Measurements from ENCODE around the gene SLC46A2. TPM values are rescaled to one million over a fixed set of nuclear protein-coding genes. Genes with fewer than 3 reads are reported as not detected.

The SLC46A2 gene, protein sequence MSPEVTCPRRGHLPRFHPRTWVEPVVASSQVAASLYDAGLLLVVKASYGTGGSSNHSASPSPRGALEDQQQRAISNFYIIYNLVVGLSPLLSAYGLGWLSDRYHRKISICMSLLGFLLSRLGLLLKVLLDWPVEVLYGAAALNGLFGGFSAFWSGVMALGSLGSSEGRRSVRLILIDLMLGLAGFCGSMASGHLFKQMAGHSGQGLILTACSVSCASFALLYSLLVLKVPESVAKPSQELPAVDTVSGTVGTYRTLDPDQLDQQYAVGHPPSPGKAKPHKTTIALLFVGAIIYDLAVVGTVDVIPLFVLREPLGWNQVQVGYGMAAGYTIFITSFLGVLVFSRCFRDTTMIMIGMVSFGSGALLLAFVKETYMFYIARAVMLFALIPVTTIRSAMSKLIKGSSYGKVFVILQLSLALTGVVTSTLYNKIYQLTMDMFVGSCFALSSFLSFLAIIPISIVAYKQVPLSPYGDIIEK
- total RNA-seq: not detected

DNA sequence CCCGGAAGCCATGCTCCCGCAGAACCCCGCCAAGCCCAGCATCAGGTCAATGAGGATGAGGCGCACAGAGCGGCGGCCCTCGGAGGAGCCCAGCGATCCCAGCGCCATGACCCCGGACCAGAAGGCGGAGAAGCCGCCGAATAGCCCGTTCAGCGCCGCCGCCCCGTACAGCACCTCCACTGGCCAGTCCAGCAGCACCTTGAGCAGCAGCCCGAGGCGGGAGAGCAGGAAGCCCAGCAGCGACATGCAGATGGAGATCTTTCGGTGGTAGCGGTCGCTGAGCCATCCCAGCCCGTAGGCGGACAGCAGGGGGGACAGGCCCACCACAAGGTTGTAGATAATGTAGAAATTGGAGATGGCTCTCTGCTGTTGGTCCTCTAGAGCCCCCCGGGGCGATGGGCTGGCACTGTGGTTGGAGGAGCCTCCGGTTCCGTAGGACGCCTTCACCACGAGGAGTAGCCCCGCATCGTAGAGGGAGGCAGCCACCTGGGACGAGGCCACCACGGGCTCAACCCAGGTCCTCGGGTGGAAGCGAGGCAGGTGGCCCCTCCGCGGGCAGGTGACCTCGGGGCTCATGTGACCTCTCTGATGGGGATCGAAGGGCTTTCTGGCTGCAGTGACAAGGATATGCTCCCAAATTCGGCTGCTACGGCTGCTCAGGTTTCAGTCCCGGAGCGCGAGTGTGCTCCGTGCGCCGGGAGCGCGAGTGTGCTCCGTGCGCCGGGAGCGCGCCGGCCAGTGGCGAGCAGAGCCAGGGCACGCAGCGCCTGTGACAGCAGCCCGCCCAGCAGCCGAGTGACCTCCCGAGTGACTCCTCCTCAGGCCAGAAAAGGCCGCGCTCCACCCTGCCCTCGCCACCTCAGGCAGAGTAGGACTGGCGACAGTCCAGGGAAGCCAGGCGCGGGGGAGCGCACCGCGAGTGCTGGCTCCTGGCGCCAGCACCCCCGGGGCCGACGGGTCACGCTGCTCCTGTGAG, at the start of gene SLC46A2:
Gene SLC46A2 (minus strand): TSS at position 771 of the 976 bp plus-strand sequence. CDS start 195 bp downstream, at position 576.
- Histone ChIP-seq H3K4me1 (peaks cover 12% of the 10 kb centered on the region), H3K9me3 (no peaks in the 10 kb centered on the region), H3K27me3 (no peaks in the 10 kb centered on the region), H3K36me3 (no peaks in the 10 kb centered on the region), H3K4me3 (peak within 1 kb of the TSS; percentile 22 to 33), H3K27ac (no peak within 1 kb of the TSS)
- intact Hi-C loops (cut with DNase I): no loop called here
- DNase-seq (ENCODE audit: extremely low spot score in 2 of 2): no peak
- no peak for TF ChIP-seq POLR2AphosphoS5 (IDR thresholded peaks at IDR 0.05; ENCODE audit: insufficient read depth in 1 of 2, low read depth in 1 of 2)
- no peak for TF ChIP-seq POLR2A (IDR thresholded peaks at IDR 0.05)
- TF ChIP-seq, protein P1, sequence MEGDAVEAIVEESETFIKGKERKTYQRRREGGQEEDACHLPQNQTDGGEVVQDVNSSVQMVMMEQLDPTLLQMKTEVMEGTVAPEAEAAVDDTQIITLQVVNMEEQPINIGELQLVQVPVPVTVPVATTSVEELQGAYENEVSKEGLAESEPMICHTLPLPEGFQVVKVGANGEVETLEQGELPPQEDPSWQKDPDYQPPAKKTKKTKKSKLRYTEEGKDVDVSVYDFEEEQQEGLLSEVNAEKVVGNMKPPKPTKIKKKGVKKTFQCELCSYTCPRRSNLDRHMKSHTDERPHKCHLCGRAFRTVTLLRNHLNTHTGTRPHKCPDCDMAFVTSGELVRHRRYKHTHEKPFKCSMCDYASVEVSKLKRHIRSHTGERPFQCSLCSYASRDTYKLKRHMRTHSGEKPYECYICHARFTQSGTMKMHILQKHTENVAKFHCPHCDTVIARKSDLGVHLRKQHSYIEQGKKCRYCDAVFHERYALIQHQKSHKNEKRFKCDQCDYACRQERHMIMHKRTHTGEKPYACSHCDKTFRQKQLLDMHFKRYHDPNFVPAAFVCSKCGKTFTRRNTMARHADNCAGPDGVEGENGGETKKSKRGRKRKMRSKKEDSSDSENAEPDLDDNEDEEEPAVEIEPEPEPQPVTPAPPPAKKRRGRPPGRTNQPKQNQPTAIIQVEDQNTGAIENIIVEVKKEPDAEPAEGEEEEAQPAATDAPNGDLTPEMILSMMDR (IDR thresholded peaks at IDR 0.05): no peak

DNA sequence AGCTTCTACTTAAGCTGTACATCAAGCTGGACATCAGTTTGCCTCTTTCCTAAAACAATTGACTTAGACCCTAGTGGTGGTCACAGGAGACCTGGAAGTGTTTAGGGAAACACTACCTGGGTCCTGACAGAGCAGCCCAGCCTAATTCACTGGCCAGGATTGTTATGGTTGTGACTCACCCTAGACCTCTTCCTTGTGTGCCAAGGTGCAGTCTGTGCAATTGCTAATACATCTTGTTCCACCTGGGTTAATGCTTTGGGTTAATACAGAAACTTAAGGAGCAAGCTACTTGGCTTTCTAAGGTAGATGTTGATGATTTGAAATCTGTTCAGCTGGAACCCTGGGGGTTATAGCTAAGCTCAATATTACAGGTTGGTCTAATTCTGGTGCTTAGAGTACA, 48.7 kb upstream of the SLC46A2 start:
- Histone ChIP-seq H3K4me1 (no peaks in the 10 kb centered on the region), H3K27me3 (no peaks in the 10 kb centered on the region), H3K4me3 (no peak overlapping the region), H3K9me3 (no peaks in the 10 kb centered on the region), H3K27ac (no peak overlapping the region), H3K36me3 (no peaks in the 10 kb centered on the region)
- no peak for DNase-seq (ENCODE audit: extremely low spot score in 2 of 2)
- TF ChIP-seq, protein P1 (IDR thresholded peaks at IDR 0.05): no peak
- TF ChIP-seq POLR2AphosphoS5 (IDR thresholded peaks at IDR 0.05; ENCODE audit: insufficient read depth in 1 of 2, low read depth in 1 of 2): no peak
- intact Hi-C loops (cut with DNase I): no loop called here

DNA sequence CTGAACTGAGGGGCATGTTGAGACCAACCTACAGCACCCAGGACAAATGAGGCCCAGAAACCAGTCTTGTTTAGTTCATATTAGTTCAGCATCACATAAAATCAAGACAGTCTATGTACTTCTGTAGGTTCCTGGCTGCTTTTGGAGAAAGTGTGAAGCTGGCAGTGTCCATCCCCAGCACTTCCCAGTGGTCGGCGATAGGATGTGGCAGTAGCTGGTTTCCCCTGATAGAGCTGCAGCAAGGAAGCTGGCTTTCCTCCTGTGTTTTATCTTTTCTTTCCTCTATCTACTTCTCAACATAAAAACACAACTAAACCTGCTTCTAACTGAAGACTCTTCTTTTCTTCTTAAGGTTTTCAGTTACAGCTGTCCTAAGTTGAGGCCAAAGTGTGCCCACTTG, 43.0 kb upstream of the SLC46A2 start:
- Histone ChIP-seq H3K27me3 (no peaks in the 10 kb centered on the region), H3K4me3 (no peak overlapping the region), H3K27ac (no peak overlapping the region), H3K4me1 (no peaks in the 10 kb centered on the region), H3K36me3 (no peaks in the 10 kb centered on the region), H3K9me3 (no peaks in the 10 kb centered on the region)
- no peak for DNase-seq (ENCODE audit: extremely low spot score in 2 of 2)
- intact Hi-C loops (cut with DNase I): no loop called here
- no peak for TF ChIP-seq POLR2AphosphoS5 (IDR thresholded peaks at IDR 0.05; ENCODE audit: insufficient read depth in 1 of 2, low read depth in 1 of 2)
- TF ChIP-seq, protein P1 (IDR thresholded peaks at IDR 0.05): no peak
- no peak for TF ChIP-seq POLR2A (IDR thresholded peaks at IDR 0.05)

DNA sequence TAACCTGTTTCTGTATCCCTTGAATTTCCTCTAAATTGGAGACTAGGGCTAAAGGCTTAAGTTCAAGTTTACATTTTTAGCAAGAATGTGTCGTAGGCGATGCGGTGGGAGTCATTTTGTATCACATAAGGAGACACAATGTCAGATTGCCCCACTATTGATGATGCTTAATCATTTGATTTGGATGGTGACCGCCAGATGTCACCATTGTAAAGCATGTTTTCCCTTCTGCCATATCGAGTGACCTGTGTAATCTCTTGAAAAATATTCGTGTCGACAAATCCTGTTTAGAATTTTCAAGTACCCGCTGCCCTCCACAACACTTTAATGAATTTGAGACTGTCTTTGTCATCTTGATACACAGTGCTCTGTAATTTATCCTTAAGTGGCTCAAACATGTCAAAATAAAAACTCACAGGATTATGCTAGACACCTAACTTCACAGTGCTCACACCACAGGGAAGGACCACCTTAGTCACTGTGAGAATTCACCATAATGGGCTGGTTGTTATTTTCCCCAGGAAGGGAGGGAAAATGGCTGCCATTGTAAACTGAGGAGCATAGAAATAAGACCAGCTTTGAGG, 34.5 kb upstream of the SLC46A2 start:
- Histone ChIP-seq H3K4me1 (no peaks in the 10 kb centered on the region), H3K9me3 (no peaks in the 10 kb centered on the region), H3K4me3 (no peak overlapping the region), H3K27ac (no peak overlapping the region), H3K36me3 (no peaks in the 10 kb centered on the region), H3K27me3 (no peaks in the 10 kb centered on the region)
- TF ChIP-seq POLR2A (IDR thresholded peaks at IDR 0.05) (no peak), POLR2AphosphoS5 (IDR thresholded peaks at IDR 0.05; ENCODE audit: insufficient read depth in 1 of 2, low read depth in 1 of 2) (no peak)
- TF ChIP-seq, protein P1 (IDR thresholded peaks at IDR 0.05): no peak
- no peak for DNase-seq (ENCODE audit: extremely low spot score in 2 of 2)
- intact Hi-C loops (cut with DNase I): no loop called here
